22Rv1 (cell line): ENCODE data around the gene IL27RA.

Source experiments
- H3K27ac ChIP-seq: fragments of 450-650 bp; 2 replicates; pipeline ENCODE4 v1.5.1; 2017
- CTCF ChIP-seq: fragments of 450-650 bp; IDR thresholded peaks from 2 replicates; pipeline ENCODE4 v1.5.1; 2017; ENCODE audit warnings: mild to moderate bottlenecking
- ZFX ChIP-seq: fragments of 450-650 bp; IDR thresholded peaks from 2 replicates; pipeline ENCODE4 v1.6.1; 2017; ENCODE audit warnings: antibody characterized with exemption, borderline replicate concordance

IL27RA gene

DNA sequence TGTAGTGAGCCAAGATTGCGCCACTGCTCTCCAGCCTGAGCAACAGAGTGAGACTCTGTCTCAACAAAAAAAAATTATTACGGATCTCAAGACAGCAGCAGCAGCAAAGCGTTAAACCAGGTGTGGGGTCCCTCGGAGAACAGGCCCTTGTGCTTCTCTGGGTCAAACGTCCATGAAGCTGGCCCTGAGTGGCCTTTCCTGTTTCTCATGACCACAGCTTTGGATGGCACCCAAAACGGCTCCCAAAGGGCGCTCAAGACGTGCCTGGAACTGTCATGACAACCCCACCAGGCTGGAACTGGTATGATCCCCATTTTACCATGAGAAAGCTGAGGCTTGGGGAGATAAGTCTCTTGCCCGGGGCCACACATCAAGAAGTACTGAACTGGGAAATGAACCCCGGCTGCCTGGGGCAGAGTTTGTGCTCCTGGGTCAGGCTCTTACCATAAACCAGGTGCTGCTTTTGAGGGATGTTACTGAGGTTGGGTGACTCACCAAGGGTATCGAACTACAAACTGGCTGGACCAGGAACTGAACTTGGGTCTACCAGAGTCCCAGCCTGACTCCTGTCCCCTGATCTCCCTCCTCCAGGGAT is 70.6 kb downstream of the IL27RA start:
- H3K27ac ChIP-seq, result no peak overlapping the region
- TF ChIP-seq ZFX (no peak), CTCF (no peak)

DNA sequence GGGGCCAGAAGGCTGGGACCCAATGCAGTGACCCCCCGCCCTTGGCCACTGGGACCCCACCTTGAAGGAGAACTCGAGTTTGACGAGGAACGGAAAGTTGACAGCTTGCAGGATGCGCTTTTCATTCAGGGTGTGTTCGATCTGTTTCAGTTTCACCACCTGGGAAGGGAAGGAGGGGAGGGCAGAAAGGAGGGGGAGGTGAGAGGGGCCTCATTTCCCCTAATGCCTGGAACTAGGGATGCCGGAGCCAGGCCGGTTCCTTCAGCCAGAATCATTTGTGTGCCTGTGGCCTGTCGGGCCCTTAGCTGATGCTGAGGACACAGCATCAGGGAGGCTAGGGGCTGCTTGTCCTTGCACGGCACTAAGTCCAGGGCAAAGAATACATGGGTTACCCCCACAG is 71.2 kb downstream of the IL27RA start:
- TF ChIP-seq ZFX (no peak), CTCF (no peak)
- H3K27ac ChIP-seq, result no peak overlapping the region
